ENCODE measurements around the gene IRGC.
A peak's percentile ranks its signal among the peaks of the same experiment; 100 is the strongest.

Gene IRGC

GRCh38 chr19:43723588-43723987, 7.7 kb downstream of the IRGC start:
- H3K4me1 ChIP-seq (ENCODE audit: control insufficient read depth, insufficient read depth, low read length) = no peaks in the 10 kb centered on the region
- TF ChIP-seq ZNF202 (tag by site-specific recombination; IDR thresholded peaks at IDR 0.05; ENCODE audit: borderline replicate concordance) (no peak), CTCF (tag by site-specific recombination; IDR thresholded peaks at IDR 0.05) (peak; percentile 53), SCRT2 (tag by site-specific recombination; IDR thresholded peaks at IDR 0.05) (no peak), ZNF654 (tag by site-specific recombination; IDR thresholded peaks at IDR 0.05; ENCODE audit: low read depth) (peak; percentile 32), ZBTB21 (tag by site-specific recombination; IDR thresholded peaks at IDR 0.05) (peak; percentile 16; the same call in 1 of the 2 replicates)
- CTCF ChIA-PET = interaction anchor here (0.6 to 5.7 kb wide), 9 partner anchors 11 to 278 kb away, joined by 3 to 36 read pairs (median 4); partner anchors contain the start of gene PLAUR
- no peak overlapping the region for H3K27ac ChIP-seq (ENCODE audit: extremely low read depth, low read depth, low read length)
- no peak overlapping the region for H3K4me3 ChIP-seq (ENCODE audit: low read depth, low read length)
- peaks cover 4 to 11% of the 10 kb centered on the region in 2 experiments; a peak in 2 of 3 replicates for H3K36me3 ChIP-seq (ENCODE audit: control insufficient read depth in 2 of 2, insufficient read depth in 1 of 2, low read length in 2 of 2)
- H3K9me3 ChIP-seq (ENCODE audit: control insufficient read depth, insufficient read depth, low read depth, low read length) = no peaks in the 10 kb centered on the region
- POLR2A ChIA-PET = interaction anchor here (1.2 to 3.3 kb wide), 3 partner anchors 36 to 129 kb away, joined by 4 to 15 read pairs (median 4); no protein-coding TSS in a partner anchor

GRCh38 chr19:43724896-43725295, 9.0 kb downstream of the IRGC start:
- ChIA-PET POLR2A (interaction anchor here (0.6 to 1.6 kb wide), 3 partner anchors 12 to 104 kb away, joined by 4 to 6 read pairs (median 4); no protein-coding TSS in a partner anchor), CTCF (interaction anchor here (0.6 to 5.7 kb wide), 9 partner anchors 8 to 188 kb away, joined by 3 to 36 read pairs (median 4); partner anchors contain the start of gene PLAUR)
- Histone ChIP-seq H3K9me3 (ENCODE audit: control insufficient read depth, insufficient read depth, low read depth, low read length) (no peaks in the 10 kb centered on the region), H3K27ac (ENCODE audit: extremely low read depth, low read depth, low read length) (no peak overlapping the region), H3K36me3 (ENCODE audit: control insufficient read depth in 2 of 2, insufficient read depth in 1 of 2, low read length in 2 of 2) (peaks cover 17 to 21% of the 10 kb centered on the region in 2 experiments), H3K4me3 (ENCODE audit: low read depth, low read length) (no peak overlapping the region), H3K4me1 (ENCODE audit: control insufficient read depth, insufficient read depth, low read length) (no peaks in the 10 kb centered on the region)
- TF ChIP-seq ZNF362 (tag by site-specific recombination; IDR thresholded peaks at IDR 0.05) (peak; percentile 93), BCL6B (tag by site-specific recombination; IDR thresholded peaks at IDR 0.05) (no peak)

- TF ChIP-seq ZNF248 (tag by site-specific recombination; IDR thresholded peaks at IDR 0.05) = no peak
- ChIA-PET CTCF (interaction anchor here (0.6 to 5.7 kb wide), 9 partner anchors 19 to 188 kb away, joined by 3 to 36 read pairs (median 4); partner anchors contain the start of gene PLAUR), POLR2A (interaction anchor here (0.6 to 1.6 kb wide), 5 partner anchors 11 to 104 kb away, joined by 3 to 6 read pairs (median 4); partner anchors contain the start of gene SMG9)
- no peaks in the 10 kb centered on the region for H3K9me3 ChIP-seq (ENCODE audit: control insufficient read depth, insufficient read depth, low read depth, low read length)
- no peak overlapping the region for H3K27ac ChIP-seq (ENCODE audit: extremely low read depth, low read depth, low read length)
- H3K4me3 ChIP-seq (ENCODE audit: low read depth, low read length) = no peak overlapping the region
- H3K4me1 ChIP-seq (ENCODE audit: control insufficient read depth, insufficient read depth, low read length) = no peaks in the 10 kb centered on the region
- peaks cover 21 to 27% of the 10 kb centered on the region in 2 experiments for H3K36me3 ChIP-seq (ENCODE audit: control insufficient read depth in 2 of 2, insufficient read depth in 1 of 2, low read length in 2 of 2)
Observed at GRCh38 chr19:43725468-43725867, 9.6 kb downstream of the IRGC start.

GRCh38 chr19:43726736-43727592, 11.1 kb downstream of the IRGC start:
- no peak overlapping the region for H3K4me3 ChIP-seq (ENCODE audit: low read depth, low read length)
- no peak overlapping the region for H3K27ac ChIP-seq (ENCODE audit: extremely low read depth, low read depth, low read length)
- H3K4me1 ChIP-seq (ENCODE audit: control insufficient read depth, insufficient read depth, low read length) = no peaks in the 10 kb centered on the region
- ChIA-PET CTCF (interaction anchor here (0.7 to 5.7 kb wide), 5 partner anchors 11 to 172 kb away, joined by 3 to 36 read pairs (median 5); partner anchors contain the start of gene PLAUR), POLR2A (interaction anchor here (0.6 to 1.3 kb wide), 2 partner anchors 28 to 124 kb away, joined by 3 to 4 read pairs; partner anchors contain the start of gene SMG9)
- no peaks in the 10 kb centered on the region for H3K9me3 ChIP-seq (ENCODE audit: control insufficient read depth, insufficient read depth, low read depth, low read length)
- H3K36me3 ChIP-seq (ENCODE audit: control insufficient read depth in 2 of 2, insufficient read depth in 1 of 2, low read length in 2 of 2) = peaks cover 35 to 40% of the 10 kb centered on the region in 2 experiments
- TF ChIP-seq ZNF555 (tag by site-specific recombination; conservative IDR thresholded peaks at IDR 0.05) (no peak), GLIS2 (tag by site-specific recombination; IDR thresholded peaks at IDR 0.05) (no peak), ZNF112 (tag by site-specific recombination; IDR thresholded peaks at IDR 0.05) (no peak), KLF9 (tag by site-specific recombination; IDR thresholded peaks at IDR 0.05; ENCODE audit: low read depth) (peak; percentile 51), ZNF223 (tag by site-specific recombination; IDR thresholded peaks at IDR 0.05) (no peak)
